NOMO-1 (cell line): ENCODE results near the gene FAM43A.

ENCODE experiments used
- DNase-seq, 2 experiments: peaks; one replicate each; lab custom pipeline; 2025; ENCODE audit not compliant: unreplicated experiment in 2 of 2; lab: John Stamatoyannopoulos, UW

FAM43A gene

DNA sequence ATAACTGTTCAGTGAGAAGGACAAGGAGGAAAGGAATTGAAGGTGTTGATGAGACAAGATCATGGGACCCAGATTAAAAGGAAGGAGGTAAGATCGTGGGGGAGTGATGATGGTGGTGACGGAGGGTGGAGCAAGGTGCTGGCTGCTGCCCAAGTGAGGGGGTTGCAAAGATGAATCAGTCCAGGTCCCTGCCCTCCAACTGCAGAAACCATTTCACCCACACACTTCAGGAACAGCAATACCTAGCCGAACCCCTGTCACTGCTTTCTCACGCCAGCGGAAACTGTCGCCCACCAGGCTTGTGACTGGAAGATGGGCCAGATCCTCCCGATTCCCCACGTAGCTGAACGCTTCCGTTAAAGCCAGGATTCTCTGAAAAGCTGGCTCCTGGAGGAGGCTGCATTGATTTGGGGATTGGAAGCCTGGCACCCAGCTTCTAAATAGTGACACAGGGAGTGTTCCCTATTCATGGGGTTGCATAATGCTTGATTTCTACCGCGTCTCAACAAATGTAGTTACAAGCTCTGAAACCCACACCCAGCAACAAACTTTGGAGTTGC is 10.5 kb upstream of the FAM43A start:
- DNase-seq = no peak

GRCh38 chr3:194675680-194676079 is 10.0 kb upstream of the FAM43A start:
- DNase-seq = no peak

GRCh38 chr3:194676471-194676870 is 9.2 kb upstream of the FAM43A start:
- DNase-seq = no peak

GRCh38 chr3:194680888-194681615 is 4.6 kb upstream of the FAM43A start:
- no peak for DNase-seq

DNA sequence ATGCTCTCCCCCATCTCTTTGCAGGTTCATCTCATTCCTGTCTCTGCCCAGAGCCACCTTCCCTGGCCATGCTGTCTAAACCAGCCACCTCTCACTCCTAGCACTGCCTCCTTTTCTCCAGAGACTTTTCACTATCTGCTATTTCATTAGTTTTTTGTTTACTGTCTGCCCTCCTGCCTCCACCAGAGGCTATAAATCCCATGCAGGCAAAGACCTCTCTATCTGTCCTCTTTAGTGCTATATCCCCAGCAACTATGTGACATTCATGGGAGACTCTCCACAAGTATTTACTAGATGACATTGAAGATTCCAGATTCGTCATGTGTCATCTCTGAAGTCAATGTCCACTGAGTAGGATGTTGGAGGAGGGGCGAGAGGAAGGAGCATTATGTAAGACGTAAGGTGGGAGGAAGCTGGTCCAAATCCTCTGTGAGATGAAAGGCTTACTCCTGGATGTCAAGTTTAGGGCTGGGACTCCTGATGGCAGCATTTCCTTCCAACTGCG is 3.4 kb upstream of the FAM43A start:
- DNase-seq = no peak

DNA sequence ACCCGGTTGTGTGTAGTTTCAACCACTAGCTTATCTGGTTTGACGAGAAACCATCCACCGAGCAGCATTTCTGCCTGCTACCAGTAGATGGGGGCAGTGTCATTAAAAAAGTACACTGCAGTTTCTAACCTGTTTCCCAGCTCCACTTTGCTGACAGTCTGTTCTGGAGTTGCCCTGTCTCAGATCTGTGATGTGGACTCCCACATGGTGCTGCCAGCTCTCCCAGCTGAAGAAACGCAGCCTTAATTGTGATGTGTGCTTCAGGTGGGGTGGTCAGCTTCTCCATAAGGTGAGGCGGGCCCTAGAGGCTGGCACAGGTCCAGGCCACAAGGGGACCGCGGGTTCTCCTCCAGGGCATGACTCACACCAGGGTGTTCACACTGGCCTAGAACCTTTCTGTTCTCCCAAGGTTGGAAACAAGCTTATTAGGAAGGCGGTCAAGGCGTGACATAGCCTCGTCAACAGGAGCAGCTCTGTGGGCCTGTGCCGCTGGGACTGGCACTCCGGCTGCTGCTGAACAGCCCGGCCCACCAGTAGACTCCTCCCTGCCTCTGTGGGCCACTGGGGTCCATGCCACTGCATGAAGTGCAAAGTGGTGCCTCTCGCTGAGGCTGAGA is 2.9 kb upstream of the FAM43A start:
- peak; percentile 72 to 94 for DNase-seq

GRCh38 chr3:194683380-194683779 is 2.3 kb upstream of the FAM43A start:
- DNase-seq = no peak

- no peak for DNase-seq
Observed at GRCh38 chr3:194685065-194685717, 492 bp upstream of the FAM43A start.

GRCh38 chr3:194686414-194686815 is 732 bp downstream of the FAM43A start:
- peak in 1 of 2 experiments; percentile 42 for DNase-seq

DNA sequence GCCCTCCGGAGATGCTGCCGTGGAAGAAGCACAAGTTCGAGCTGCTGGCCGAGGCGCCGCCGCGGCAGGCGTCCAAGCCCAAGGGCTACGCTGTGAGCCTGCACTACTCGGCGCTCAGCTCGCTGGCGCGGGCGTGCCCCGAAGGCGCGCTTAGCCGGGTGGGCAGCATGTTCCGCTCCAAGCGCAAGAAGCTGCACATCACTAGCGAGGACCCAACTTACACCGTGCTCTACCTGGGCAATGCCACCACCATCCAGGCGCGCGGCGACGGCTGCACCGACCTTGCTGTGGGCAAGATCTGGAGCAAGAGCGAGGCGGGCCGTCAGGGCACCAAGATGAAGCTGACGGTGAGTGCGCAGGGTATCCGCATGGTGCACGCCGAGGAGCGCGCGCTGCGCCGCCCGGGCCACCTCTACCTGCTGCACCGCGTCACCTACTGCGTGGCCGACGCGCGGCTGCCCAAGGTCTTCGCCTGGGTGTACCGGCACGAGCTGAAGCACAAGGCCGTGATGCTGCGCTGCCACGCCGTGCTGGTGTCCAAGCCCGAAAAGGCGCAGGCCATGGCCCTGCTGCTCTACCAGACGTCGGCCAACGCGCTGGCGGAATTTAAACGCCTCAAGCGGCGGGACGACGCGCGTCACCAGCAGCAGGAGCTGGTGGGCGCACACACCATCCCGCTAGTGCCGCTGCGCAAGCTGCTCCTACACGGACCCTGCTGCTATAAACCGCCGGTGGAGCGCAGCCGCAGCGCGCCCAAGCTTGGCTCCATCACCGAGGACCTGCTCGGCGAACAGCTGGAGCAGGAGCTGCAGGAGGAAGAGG is 1.3 kb downstream of the FAM43A start:
- peak; percentile 28 to 34 for DNase-seq

DNA sequence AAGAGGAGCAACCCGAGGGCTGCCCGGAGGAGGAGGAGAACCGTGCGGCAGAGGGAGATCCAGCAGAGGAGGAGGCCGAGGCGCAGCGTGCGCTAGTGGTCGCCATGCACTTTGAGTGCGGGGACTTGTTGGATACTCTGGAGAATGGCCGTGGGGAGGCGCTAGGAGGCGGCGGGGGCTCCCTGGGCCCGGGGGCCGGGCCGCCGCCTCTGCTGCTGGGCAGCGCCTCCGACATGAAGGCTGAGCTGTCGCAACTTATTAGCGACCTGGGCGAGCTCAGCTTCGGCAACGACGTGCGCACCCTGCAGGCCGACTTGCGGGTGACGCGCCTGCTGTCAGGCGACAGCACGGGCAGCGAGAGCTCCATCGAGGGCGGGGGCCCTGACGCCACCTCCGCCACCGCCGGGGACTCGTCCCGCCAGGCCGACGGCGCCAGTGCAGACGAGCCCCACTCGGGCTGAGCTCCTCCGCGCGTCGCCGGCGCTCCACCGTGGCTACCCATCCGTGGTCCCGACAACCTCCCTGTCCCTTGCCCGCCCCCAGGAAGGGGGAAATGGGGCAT is 2.0 kb downstream of the FAM43A start:
- DNase-seq = peak; percentile 90 to 96

- DNase-seq = peak; percentile 75 to 76
Observed at GRCh38 chr3:194688200-194688740, 2.6 kb downstream of the FAM43A start.

- no peak for DNase-seq
Observed at GRCh38 chr3:194688946-194689345, 3.3 kb downstream of the FAM43A start.

- no peak for DNase-seq
Observed at GRCh38 chr3:194689493-194689944, 3.8 kb downstream of the FAM43A start.

- no peak for DNase-seq
Observed at GRCh38 chr3:194690501-194691372, 5.1 kb downstream of the FAM43A start.

GRCh38 chr3:194691481-194692283 is 6.0 kb downstream of the FAM43A start:
- DNase-seq = no peak

DNA sequence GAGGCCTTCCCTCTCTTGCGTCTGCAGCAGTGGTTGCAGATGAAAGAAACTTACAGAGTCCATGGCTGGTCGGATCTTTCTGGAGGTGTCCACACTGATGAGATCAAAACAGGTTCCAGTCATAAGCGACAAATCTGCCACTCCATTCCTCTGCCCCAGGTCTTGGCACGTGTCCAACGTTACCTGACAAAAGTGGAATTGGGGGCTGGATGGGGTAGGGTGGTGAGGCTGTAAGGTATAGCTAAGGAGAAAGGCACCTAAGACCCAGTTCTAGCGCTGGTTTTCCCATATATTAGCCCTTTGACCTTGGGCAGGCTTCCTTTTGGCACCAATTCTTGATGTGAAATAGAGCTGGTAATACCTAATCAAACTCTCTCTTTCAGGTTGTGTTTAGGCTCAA is 11.0 kb downstream of the FAM43A start:
- DNase-seq = no peak

DNA sequence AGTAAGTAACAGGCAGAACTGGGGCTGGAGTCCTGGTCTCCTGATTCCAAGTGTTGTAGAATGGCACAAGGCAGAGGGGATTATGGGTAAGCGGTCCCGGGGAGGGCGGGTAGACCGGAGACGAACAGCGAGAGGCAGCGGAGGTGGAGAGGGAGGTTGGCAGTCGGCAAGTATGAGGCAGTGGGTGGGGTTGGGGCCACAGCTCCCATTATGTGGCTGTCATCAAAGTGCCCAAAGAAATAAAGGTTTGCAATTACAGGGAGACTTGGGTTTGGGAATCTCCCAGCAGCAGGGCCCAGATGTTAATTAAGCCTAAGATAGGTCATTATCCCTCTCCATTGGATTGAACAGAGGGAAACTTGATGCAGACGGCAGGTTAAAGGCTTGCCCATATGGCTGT is 16.9 kb downstream of the FAM43A start:
- no peak for DNase-seq
